ENCODE measurements around the gene TPSAB1.

Gene TPSAB1

GRCh38 chr16:1282324-1282973 lies 41.9 kb downstream of the TPSAB1 start:
- no peak for DNase-seq (ENCODE audit: low read depth)
- TF ChIP-seq, protein P1, sequence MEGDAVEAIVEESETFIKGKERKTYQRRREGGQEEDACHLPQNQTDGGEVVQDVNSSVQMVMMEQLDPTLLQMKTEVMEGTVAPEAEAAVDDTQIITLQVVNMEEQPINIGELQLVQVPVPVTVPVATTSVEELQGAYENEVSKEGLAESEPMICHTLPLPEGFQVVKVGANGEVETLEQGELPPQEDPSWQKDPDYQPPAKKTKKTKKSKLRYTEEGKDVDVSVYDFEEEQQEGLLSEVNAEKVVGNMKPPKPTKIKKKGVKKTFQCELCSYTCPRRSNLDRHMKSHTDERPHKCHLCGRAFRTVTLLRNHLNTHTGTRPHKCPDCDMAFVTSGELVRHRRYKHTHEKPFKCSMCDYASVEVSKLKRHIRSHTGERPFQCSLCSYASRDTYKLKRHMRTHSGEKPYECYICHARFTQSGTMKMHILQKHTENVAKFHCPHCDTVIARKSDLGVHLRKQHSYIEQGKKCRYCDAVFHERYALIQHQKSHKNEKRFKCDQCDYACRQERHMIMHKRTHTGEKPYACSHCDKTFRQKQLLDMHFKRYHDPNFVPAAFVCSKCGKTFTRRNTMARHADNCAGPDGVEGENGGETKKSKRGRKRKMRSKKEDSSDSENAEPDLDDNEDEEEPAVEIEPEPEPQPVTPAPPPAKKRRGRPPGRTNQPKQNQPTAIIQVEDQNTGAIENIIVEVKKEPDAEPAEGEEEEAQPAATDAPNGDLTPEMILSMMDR (IDR thresholded peaks at IDR 0.05; ENCODE audit: insufficient read depth, low read depth, low read length, missing control alignments), result no peak
- no peak overlapping the region for H3K4me3 ChIP-seq (ENCODE audit: low read depth, low read length)

- H3K4me3 ChIP-seq (ENCODE audit: low read depth, low read length), result no peak overlapping the region
- DNase-seq (ENCODE audit: low read depth), result no peak
- TF ChIP-seq, protein P1 (IDR thresholded peaks at IDR 0.05; ENCODE audit: insufficient read depth, low read depth, low read length, missing control alignments), result no peak
Measured at GRCh38 chr16:1283296-1283695, 42.8 kb downstream of the TPSAB1 start.

- no peak overlapping the region for H3K4me3 ChIP-seq (ENCODE audit: low read depth, low read length)
- no peak for DNase-seq (ENCODE audit: low read depth)
- TF ChIP-seq, protein P1 (IDR thresholded peaks at IDR 0.05; ENCODE audit: insufficient read depth, low read depth, low read length, missing control alignments), result no peak
Measured at GRCh38 chr16:1283996-1284616, 43.6 kb downstream of the TPSAB1 start.

GRCh38 chr16:1285669-1286512 lies 45.4 kb downstream of the TPSAB1 start:
- no peak for DNase-seq (ENCODE audit: low read depth)
- TF ChIP-seq, protein P1 (IDR thresholded peaks at IDR 0.05; ENCODE audit: insufficient read depth, low read depth, low read length, missing control alignments), result no peak

GRCh38 chr16:1286513-1287094 lies 46.1 kb downstream of the TPSAB1 start:
- TF ChIP-seq, protein P1 (IDR thresholded peaks at IDR 0.05; ENCODE audit: insufficient read depth, low read depth, low read length, missing control alignments), result no peak
- H3K4me3 ChIP-seq (ENCODE audit: low read depth, low read length), result no peak overlapping the region
- DNase-seq (ENCODE audit: low read depth), result no peak

More at GRCh38 chr16:1285669-1286512, 45.4 kb downstream of the TPSAB1 start:
- no peak overlapping the region for H3K4me3 ChIP-seq (ENCODE audit: low read depth, low read length)

DNA sequence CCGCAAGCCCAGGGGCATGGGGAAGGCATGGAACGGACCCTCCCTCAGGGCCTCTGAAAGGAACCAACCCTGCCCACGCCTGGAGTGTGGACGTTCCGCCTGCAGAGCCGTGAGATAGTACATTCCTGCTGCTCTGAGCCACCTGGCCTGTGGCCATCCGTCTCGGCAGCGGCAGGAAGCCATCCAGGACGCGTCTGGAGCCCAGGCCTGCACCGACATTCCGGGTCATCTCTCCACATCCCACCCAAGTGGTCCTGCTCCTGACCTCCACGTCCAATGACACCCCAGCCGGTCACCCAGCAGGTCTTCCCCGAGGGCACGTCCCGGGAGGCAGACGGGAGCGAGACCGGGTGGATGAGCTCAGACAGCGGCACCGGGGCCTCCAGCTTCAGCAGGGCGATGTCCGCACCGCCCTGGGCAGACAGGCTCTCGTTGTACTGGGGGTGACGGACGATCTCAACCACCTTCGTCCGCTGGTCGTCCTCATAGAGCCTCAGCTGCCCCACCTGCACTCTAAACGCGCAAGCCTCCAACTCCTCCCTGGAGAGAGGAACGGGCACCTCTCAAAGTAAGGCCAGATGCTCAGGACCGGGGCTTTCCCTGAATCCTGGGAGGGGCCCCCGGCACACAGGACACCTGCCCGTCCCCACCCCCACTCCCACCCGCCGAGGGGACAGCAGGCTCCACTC lies 47.6 kb downstream of the TPSAB1 start:
- no peak for DNase-seq (ENCODE audit: low read depth)
- TF ChIP-seq, protein P1 (IDR thresholded peaks at IDR 0.05; ENCODE audit: insufficient read depth, low read depth, low read length, missing control alignments), result no peak

More for the DNA sequence above, 47.6 kb downstream of the TPSAB1 start:
- H3K4me3 ChIP-seq (ENCODE audit: low read depth, low read length), result no peak overlapping the region
